GM18907 (cell line): ENCODE data around the gene ROPN1L.
"Not testable (repeated sequence)": the region's sequence is repeated elsewhere in the genome, so short reads cannot be mapped to it uniquely, and the experiment has no call there.

Source experiments
- ATAC-seq: cut with Tn5 transposase; IDR thresholded peaks from one replicate; pipeline ENCODE4 v1.9.1; 2021; ENCODE audit warnings: mild to moderate bottlenecking, moderate library complexity; ENCODE audit not compliant: unreplicated experiment

The ROPN1L gene

GRCh38 chr5:10476878-10477277, 35.2 kb downstream of the ROPN1L start:
- ATAC-seq, result no peak

- ATAC-seq, result no peak
These were observed 36.3 kb downstream of the ROPN1L start for GRCh38 chr5:10477943-10478342.

- ATAC-seq, result no peak
These were observed 36.8 kb downstream of the ROPN1L start for GRCh38 chr5:10478436-10478835.

GRCh38 chr5:10479154-10479721, 37.6 kb downstream of the ROPN1L start:
- no peak for ATAC-seq

GRCh38 chr5:10480237-10480985, 38.7 kb downstream of the ROPN1L start:
- ATAC-seq, result no peak

DNA sequence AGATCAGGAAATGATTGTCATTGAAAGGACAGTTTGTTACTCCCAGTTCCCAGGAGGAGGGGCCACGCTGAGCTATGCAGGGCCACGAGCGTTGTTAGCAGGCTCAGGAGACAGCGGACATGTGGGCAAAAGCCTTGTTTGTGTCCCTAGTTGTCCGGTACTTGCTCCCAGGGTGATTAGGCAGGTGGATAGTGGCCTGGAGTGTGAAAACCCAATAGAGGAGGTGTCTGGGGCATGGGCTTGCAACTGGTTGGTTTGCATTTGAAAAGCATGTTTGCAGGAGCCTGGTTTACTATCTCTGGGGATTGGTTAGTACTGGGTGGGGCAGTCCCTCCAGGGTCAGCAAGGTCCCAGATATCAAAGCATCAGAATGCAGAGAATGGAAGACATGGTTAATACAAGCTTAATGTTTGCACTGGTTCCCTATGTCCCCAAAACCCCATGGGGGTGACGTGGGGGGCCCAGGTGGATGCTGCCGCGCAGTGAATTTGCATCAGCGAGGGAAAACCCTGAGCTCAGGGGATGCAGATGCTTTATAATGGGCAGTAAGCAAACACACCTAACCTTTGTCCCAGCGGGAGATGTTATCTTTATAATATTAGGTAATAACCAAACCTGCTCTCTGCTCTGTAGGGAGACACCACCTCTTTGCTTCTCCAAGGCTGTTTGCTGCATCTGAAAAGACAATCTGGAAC, 39.7 kb downstream of the ROPN1L start:
- ATAC-seq, result no peak

DNA sequence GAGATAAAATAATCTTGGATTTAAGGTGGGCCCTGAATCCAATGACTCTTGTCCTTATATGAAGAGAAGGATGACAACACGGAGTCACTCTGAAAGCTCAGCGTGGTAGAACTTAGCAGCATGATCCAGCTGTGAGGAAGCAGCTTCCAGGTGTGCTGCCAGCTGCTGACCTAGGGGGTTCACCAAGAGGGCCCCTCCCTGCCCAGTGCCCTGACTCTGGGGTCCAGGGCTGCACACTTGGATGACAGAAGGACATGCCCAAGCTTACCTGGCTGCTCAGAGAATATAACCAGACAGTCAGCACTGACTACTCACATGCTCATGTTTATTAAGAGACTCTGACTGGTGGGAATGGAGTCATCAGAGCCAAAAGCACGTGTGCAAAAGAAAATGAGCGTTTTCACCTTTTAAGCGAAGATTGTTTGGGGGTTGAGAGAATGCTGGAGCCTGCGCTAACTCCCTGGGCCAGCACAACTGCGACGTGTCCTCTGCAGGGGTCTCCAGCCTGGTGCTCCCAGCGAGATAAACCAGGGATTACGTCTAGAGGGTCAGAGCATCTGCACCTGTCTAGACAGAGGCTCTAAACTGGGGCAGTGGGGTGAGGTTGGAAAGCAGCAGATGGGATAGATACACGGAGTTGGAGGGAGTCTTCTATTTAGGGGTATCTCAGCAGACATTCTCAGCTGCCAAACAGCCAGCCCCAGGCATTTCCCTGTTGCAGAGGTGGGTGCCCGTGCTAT, 41.3 kb downstream of the ROPN1L start:
- no peak for ATAC-seq

DNA sequence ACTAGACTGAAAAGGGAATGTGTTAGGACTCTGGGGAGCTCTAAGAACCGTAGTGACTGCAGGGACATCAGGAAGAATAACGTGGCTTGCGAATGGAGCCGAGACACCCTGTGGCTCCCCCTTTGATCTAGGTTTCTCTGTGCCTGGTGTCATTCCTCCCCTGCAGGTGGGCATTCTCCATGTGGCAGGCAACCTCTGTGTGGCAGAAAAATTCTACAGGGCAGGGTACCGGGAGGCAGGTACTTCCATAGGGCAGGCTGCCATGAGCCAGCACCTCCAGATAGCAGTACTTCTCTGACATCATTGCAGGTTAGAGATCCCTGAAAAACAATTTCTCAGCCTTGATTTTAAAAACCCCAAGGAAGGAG, 43.1 kb downstream of the ROPN1L start:
- ATAC-seq, result no peak

- no peak for ATAC-seq
These were observed 43.6 kb downstream of the ROPN1L start for GRCh38 chr5:10485142-10485795.

DNA sequence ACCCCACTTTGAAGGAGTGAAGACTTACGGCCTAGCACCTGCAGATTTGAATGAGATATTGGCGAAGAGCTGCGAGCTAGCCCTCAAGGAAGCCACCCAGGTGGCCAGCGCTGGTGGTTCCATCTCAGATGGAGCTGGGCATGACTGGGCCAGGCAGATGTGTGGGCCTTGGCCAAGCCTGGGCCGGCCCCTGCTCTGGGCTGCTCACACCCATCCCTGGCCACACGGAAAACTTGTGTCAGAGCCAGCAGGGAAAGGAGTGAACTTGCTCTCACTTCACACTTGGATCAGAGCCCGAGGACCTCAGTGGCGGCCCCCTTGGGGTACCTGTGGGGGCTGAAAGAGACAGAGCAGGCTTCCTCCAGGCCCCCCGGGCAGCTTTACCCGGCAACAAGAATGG, 44.2 kb downstream of the ROPN1L start:
- ATAC-seq, result no peak

- no peak for ATAC-seq
These were observed 45.0 kb downstream of the ROPN1L start for GRCh38 chr5:10486511-10487344.

GRCh38 chr5:10488144-10488543, 46.5 kb downstream of the ROPN1L start:
- ATAC-seq, result no peak

- ATAC-seq, result peak; percentile 93
These were observed 48.2 kb downstream of the ROPN1L start for GRCh38 chr5:10489810-10490426.

GRCh38 chr5:10490927-10491672, 49.4 kb downstream of the ROPN1L start:
- ATAC-seq, result no peak

DNA sequence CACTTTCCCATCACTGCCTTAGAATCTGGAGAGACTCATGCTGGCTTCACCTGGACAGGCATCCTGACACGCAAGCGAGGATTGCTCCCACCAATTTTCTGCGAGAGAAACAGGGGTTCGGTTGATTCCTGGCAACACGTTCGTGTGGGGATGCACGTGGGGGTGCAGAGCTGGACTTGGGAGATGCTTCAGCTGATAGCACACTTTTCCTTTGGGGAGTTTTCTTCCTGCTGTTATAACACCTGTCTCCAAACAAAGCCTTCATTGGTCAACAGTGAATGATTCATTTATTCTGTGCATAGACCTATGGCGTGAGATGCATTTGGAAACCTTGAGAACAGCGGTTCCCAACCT, 50.0 kb downstream of the ROPN1L start:
- ATAC-seq, result no peak

DNA sequence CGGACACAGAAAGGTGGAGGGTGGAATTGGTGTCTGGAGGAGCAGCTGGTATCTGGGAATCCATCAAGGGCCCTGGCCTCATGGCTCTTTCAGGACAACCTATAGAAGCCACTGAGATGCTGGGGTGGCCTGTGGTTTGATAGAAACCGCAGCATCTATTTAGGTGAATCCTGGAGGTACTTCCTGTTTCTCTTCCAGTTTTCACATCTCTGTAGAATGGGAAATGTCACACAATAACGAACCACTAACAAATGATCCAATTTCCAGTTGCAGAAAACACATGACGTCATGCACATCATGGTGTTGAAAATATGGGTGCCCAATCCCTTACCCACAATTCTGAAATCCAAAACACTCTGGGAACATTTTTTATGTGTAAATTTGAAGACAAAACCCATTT, 52.2 kb downstream of the ROPN1L start:
- no peak for ATAC-seq

DNA sequence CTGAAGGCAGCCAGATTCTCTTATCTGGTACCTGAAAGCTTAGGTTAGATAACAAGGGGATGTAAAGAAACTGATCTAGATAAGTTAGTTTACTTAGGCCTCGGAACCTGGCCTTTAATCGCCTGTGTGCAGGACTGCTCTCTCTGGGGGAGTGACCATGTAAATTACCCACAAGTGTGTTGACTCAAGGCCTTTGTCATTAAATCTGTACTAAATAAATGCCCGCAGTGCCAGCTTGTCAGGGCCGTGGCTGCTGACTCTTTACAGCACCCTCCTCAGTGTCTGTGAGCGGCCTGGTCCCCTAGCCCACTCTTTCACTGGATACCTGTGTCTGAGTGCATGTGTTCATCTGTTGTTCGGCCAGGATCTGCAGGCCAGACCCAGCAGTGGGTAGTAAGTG, 52.8 kb downstream of the ROPN1L start:
- not testable (repeated sequence) for ATAC-seq

GRCh38 chr5:10497554-10497953, 55.9 kb downstream of the ROPN1L start:
- ATAC-seq, result no peak

DNA sequence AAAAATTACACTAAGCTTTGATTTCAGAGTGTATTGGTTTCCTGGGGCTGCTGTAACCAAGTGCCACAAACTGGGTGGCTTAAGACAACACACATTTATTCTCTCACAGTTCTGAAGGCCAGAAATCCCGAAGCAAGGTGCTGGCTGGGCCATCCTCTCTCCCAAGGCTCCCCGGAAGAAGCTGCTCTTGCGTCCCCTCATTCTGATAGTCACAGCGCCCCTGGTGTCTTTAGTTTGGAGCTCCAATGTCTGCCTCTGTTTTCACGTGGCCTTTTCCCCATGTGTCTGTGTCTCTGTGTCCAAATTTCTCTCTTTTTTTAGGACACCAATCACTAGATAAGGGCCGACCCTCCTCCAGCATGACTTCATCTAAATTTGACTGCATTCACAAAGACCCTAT, 56.7 kb downstream of the ROPN1L start:
- ATAC-seq, result no peak
